Measurements from ENCODE around the gene ITPR2. TPM values are rescaled to one million over a fixed set of nuclear protein-coding genes. Genes with fewer than 3 reads are reported as not detected.
"Not testable (repeated sequence)": the region's sequence is repeated elsewhere in the genome, so short reads cannot be mapped to it uniquely, and the experiment has no call there.

ITPR2 gene
- total RNA-seq, 1 experiment from 2014 or later, result 9.3 TPM

DNA sequence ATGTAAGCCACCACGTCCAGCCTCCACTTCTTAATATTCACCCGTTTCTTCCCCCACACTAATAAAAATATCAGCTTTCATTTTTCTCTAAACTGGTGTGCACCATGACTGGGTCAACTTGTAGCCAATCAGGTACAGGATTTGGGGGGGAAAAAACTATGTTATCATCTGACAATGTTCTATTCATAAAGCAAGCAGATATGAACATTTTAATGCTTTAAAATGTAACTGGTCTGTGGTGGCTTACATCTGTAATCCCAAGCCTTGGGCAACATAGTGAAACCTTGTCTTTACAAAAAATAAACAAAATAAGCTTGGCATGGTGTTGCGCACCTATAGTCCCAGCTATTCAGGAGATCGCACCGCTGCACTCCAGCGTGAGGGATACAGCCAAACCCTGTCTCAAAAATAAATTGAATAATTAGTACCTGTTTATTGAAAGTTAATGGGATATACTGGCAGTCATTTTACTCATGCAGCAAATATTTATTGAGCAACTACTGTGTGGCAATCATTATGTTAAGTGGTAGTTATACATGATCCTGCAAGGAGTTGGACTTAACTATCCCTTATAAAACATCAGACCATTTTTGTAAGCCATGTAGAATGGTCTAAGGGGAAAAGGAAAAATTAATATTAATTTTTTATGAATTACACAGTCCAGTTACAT, 15.3 kb upstream of the ITPR2 start:
- no peak for DNase-seq (ENCODE audit: low spot score)

DNA sequence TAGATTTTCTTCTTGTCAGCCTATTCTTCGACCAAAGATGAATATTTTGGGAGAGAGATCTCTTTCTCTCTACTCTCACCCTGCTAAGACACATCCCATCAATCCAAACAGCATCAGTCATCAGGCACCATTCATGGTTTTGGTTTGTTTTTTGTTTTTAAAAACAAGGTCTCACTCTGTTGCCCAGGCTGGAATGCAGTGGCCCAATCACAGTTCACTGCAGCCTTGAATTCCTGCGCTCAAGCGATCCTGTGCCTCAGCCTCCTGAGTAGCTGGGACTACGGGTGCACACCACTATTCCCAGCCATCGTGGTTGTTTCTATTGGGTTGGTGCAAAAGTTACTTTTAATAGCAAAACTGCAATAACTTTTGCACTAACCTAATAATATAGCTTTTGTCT, 14.4 kb upstream of the ITPR2 start:
- DNase-seq (ENCODE audit: low spot score), result no peak

DNA sequence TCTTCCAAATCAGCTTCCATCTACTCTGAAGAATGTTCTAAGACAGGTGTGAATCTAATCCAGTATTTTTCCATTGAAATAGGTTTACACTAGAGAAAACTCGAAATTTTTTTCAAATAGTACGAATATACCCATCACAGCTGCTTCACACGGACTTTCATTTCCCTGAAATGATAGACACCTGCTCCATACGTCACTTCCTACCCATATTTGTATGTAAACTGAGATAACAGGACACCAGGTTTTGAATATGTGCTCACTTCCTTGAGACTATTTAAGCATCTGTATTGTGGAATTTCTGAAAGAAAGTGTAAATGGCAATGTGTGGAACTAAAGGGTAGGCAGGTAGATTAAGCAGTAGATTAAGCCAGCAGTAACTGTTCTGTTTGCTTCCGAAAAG, 13.4 kb upstream of the ITPR2 start:
- no peak for DNase-seq (ENCODE audit: low spot score)

DNA sequence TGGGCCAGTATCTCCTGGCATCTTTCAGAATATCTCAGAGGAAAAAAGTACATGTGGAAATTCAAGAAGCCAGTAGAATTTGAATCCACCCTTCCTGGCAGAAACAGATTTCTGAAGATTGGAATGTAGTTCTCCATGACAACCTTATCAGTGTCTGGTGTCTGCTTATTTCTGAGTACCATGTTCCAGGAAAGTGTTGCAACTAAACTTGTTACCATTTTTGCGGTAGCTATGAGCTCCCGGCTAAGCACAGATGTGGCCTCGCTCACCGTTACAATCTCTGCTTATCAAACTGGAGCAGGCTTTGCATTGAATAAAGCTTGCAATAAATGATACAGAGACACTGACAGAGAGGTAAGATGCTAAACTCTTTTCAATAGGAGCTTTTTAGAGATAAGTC, 13.0 kb upstream of the ITPR2 start:
- DNase-seq (ENCODE audit: low spot score), result peak; percentile 73

DNA sequence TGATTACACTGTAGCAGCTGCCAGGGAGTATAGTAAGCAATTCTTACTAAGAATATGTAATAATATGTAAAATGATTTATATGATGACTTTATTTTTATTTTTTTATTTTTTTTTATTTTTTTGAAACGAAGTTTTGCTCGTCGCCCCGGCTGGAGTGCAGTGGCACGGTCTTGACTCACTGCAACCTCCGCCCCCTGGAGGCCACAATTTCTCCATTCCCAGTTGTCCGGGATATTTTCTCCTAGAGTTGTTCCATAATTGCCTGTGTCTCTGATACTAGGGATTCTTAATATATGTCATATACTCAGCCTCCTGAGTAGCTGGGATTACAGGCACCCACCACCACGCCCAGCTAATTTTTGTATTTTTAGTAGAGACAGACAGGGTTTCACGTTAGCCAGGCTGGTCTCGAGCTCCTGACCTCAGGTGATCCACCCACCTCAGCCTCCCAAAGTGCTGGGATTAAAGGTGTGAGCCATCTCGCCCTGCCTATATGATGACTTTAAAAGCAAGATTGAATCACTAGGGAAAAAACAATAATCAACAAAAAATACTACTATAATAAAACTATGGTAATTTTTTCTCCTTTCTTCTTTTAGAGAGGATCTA, 12.2 kb upstream of the ITPR2 start:
- peak; percentile 29 for DNase-seq (ENCODE audit: low spot score)

DNA sequence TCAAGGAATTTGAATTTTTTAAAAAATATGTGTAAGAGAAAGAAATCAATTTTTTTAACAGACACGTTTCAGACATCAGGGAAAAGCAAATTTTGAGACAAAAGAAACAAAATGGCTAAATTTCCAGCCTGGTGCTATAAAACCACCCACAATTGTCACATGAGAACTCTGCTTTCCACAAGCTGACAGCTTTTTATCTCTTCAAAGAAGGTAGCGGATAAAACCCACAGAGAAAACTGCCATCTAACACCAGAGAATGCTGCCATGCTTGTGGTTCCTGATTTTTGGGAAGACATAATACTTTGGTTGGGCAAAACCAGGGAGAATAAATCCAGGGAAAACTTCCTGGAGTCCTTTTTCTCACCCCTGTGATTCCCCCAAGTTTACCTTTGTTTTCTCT, 10.3 kb upstream of the ITPR2 start:
- no peak for DNase-seq (ENCODE audit: low spot score)

DNA sequence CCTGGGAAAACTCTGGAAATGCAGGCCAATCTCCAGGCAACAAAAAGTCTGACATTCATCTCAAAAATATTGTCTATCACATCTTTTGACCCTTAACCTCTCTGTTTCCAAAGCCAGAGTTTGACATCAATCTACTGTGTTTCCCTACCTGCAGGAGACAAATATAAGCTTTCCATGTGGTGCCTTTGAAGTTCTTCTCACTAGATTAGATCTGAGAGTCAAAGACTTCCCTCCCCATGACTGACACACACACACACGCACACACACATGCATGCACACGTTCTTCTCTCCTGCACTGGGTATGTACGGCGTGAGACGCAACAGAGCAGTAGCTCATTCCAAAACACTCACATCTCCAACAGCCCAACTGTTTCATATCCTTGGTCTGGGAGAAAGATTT, 8.1 kb upstream of the ITPR2 start:
- no peak for DNase-seq (ENCODE audit: low spot score)

DNA sequence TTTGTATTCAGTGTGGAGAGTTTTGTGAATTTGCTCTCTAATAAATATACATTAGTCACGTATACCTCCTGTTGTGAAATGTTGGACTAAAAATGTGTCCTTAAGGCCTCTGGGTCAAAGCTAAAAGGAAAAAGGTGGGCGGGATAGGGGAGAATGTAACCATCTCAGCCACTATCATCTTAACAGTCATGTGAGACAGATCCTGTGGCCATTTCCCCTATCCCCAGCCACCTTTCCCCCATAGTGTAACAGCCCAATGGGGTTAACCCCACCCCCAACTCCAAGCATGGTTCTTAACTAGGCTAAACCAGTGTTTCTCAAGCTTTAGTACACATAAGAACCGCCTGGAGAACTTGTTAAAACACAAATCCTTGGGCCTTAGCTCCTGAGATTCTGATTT, 6.5 kb upstream of the ITPR2 start:
- no peak for DNase-seq (ENCODE audit: low spot score)

DNA sequence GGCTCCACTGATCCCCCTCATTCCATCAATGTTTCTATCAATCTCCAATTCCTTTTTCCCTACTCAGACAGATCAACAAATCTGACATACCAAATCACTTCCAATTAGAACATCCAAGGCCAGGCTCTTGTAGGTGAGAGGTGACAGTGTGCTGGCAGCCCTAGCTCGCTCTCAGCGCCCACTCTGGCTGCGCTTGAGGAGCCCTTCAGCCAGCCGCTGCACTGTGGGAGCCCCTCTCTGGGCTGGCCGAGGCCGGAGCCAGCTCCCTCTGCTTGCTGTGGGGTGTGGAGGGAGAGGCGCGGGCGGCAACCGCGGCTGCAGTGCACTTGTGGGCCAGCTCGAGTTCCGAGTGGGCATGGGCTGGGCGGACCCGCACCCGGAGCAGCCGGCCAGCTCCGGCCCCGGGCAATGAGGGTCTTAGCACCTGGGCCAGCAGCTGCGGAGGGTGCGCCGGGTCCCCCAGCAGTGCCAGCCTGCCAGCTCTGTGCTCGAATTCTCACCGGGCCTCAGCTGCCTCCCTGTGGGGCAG, 6.0 kb upstream of the ITPR2 start:
- DNase-seq (ENCODE audit: low spot score), result no peak

DNA sequence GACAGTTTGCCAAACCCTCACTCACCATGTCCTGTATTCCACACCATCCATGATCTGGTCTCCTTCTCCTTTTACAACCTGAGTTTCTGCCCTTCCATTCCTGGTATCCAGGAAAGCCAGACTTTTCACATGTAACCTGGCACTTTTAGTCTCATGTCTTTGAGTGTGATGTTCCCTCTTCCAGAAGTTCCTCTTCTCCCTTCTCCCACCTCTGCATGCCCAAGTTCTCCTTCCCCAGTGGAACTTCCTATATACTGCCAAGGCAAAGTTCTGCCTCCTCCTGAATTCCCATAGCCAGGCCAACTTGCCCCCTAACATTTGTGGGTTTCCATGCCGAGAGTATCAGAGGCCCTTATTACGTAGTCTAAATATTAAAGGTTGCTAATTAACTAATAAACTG, 3.2 kb upstream of the ITPR2 start:
- DNase-seq (ENCODE audit: low spot score), result no peak

DNA sequence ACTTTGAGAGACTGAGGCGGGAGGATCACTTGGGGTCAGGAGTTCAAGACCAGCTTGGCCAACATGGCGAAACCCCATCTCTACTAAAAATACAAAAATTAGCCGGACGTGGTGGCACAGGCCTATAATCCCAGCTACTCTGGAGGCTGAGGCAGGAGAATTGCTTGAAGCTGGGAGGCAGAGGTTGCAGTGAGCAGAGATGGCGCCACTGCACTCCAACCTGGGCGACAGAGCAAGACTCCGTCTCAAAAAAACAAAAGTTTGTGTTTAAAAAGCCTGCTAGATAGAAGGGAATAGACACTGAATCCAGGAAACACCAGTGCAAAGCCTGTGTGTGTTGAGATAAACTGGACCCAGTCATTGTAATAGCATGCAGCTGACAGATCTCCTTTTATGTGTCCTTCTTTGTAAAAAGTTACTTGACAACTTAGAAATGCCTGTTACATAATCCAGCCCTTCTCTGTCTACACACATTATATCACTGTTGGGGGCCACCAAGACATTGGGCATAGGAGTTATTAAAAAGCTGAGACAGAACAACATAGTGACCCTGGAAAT, 1.6 kb upstream of the ITPR2 start:
- DNase-seq (ENCODE audit: low spot score), result not testable (repeated sequence)

DNA sequence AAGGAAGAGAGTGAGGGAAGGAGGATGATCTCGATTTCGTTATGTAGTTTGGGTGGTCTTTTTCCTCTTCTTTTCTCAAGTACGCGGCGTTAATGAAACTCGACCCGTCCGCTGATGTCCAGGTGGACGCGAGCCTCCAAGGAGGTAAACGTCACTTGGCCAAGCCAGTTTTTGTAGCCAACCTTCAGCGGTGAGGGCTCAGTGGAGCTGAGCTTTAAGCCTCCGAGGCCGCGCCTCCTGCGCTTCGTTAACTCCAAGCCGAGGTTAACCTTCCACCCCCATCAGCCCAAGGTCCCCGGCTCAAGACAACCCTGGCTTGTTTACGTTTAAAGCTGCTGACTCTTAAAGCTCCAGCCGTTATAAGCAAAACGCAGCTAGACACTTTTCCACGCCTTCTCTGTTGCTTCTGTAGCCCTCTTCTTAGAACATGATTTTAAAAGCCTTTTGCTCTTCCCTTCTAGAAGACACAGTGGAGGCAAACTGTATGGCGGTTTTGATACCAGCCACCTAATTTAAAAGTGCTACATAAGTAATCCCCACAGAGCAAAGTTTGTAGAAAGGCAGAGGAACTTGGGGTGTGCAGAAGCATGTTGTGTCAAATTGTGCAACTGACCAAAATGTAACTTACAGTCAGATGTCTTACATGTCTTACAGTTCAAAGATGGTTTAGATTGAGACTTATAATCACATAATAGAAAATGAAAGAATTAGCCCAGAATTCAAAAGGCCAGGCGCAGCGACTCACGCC, 923 bp upstream of the ITPR2 start:
- DNase-seq (ENCODE audit: low spot score), result no peak

DNA sequence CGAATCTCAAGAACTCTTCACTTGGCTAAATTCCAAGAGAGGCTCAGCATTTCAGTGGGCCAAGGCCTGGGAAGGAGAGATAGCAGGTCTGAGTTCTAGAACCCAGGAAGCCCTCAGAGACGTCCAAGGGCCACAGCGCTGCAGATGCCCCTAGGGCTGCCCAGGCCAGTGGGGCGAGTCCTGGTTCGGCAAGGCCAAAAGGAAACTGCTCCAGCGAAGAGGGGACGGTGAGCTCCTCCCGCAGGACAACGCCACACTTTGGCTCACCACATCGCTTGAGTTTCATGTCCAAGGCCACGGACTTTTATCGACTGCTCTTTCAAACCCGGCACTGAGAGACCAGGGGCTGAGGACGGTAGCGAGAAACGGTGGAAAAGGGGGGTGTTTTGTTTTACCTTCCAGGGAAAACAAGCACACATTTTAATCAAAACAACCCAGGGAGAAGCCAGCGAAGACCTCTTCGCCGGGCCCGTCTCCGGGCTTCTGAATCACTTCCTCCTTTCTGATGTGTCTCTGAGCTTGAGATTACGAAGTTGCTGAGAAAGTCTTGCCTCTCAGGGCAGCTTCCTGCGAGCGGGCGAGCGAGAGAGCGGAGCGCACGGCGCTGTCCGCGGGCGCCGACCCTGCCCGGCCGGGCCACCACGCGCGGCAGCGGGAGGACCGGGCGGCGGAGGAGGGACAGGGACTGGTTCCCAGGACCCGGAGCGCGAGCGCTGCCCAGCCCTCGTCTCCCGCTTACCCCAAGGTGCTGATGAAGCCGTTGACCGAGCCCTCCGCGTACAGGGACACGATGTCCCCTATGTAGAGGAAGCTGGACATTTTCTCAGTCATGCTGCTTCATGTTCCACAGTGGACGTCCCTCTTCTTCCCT, 808 bp downstream of the ITPR2 start:
- DNase-seq (ENCODE audit: low spot score), result peak; percentile 48

DNA sequence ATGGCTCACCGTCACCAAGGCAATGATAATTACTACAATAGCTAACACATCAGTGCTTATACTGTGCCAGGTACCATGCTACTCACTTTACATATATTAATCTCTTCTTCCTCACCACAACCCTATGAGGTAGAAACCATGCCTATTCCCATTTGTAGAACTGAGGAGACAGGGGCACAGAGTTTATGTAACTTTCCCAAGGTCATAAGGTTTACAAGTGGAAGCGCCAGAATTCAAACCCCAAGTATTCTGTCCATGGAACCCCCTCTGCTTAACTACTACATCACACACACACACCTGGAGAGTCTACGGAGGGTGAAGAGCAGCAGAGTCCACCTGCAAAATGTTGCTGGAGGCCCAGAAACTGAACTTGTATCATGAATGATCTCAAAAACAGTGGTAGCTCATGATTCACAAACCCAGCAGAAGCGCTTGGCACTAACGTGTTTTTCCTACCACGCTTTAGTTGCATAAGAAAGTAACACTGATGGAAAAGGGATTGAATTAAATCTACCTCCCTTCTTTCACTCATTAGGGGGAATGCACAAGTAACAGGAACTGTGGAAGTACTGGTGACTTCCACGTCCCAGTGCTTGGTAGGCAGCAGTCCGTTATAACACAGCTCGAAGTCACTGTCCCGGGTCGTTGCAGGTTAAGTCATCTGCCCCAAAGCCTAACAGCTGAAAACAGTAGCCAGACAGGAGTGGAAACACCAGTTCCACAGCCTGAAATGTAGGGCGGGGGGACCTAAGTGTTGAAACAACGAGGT, 2.0 kb downstream of the ITPR2 start:
- no peak for DNase-seq (ENCODE audit: low spot score)

DNA sequence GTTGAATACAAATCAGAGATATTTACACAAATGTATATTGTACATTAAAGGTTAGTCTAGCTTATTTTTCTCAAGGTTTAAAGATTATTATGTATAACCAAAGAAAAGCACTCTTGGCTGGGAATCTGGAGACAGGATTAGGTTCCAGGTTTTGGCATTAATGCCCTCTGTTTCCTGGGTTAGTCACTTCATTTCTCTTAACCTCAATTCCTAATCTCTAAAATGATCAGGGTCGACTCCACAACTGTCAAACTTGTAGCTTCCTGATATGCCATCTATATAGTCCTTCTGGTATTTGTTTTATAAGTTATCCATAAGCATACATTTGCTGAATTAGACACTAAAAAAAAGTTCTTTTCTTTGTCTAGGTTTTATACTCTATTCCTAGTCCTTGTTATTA, 2.6 kb downstream of the ITPR2 start:
- no peak for DNase-seq (ENCODE audit: low spot score)

DNA sequence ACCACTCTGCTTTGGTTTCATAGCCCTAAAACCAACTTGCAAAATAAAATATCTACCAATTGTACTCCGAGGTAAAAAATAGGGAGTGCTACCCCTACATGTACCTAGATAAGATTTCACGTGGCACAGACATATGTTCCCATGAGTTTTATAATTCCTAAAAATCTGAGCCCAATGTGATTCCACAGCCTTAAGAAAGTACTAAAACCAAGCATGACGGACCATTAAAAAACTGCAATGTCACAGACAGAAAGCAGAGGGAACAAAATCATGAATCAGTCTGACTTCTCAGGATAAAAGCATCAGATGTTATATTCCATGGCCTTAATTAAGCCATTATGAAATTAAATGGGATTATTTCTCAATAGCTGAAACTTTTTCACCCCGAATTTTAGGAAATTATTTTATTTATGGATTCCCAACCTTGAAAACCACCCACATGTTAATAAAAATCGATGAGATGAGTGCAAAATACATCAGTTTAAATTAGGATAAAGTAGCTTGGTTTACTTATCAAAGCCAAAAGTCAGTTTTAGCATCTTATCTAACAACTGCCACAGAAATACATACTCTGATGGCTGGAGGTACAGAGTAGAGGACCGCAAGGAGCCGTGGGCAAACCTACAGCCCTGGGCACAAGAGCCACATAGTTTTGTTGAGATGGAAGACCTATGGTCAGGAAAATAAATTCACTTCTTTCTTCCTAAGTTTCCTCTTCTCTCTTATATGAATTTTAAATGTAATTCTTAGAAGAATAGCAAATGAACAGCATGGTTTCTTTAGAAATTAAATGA, 4.5 kb downstream of the ITPR2 start:
- no peak for DNase-seq (ENCODE audit: low spot score)

DNA sequence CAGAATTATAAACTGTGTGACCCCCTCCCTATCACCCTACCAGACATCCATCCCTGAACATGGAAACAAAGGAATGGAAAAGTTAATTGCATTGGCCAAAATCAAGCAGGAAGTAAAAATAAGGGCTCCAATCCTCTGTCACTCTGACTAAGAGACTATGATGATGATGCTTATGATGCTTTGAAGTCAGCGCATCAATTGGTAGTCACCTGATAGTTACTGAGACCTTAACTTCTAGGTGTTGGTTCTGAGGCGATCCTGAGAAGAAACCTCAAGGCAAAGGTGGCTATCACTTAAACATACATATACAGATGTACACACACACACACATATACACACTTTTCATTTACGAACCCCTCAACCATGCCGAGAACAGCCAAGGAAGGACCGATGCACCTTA, 6.6 kb downstream of the ITPR2 start:
- DNase-seq (ENCODE audit: low spot score), result no peak

DNA sequence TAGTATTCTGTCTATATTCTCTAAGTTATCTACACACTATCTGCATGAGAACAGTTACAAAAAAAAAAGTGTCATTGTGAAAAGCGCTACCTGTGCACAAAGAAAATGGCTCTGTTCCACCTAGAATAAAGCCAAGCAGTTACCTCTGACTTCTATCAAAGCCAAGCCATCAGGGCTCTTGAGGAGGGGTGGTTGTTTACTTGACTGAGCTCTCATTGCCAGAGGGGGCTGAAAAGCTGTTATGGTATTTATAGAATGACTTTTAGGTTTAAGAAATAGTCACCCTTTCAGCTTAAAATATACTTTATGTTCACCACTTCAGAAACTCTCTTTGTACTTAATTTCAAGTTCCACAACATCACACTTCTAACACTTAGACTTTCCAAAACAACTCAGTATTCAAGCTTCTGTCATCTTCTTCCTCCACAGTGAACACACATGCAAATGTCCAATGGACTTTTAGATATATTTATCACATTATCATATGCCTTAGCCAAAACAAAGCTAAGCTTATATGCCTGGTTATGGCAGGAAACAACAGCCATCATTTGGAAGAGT, 7.5 kb downstream of the ITPR2 start:
- no peak for DNase-seq (ENCODE audit: low spot score)

DNA sequence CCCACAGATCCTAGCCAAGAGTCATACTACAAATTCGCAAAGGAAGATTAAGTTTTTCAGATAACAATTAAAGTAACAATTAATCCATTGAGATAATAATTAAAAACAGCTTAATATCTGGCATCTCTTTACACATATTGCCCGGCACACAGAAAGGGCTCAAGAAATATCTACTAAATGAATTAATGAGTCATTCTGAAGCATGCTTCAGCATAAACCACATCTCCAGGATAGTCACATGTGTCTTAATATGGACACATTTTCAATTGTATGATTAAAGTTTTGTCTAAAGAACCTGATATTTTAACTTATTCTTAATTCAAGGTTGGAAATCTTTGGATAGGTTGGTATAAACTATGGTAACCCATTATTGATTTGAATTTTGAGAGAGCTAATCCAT, 9.6 kb downstream of the ITPR2 start:
- no peak for DNase-seq (ENCODE audit: low spot score)

DNA sequence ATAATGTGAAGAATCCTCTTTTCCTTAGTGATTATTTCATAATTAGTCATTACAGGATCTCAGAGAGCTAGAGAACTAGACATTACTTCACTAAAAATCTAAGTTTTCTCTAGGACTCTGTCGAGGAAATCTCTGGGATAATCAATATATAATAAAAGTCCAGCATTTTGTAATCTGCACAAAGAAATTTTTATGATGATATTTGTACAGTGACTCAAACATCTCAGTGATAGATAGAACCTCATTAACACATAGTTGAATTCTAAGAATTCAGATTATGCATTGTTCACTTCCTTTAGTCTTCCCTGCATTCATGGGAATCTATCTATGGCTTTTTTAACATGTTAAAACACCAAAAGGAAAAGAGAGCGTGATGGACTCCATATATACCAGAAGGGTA, 11.0 kb downstream of the ITPR2 start:
- DNase-seq (ENCODE audit: low spot score), result no peak

Measured in H4 (cell line).